HG03045 (cell line): ENCODE measurements around the gene ENOX2.
"Not testable (repeated sequence)": the region's sequence is repeated elsewhere in the genome, so short reads cannot be mapped to it uniquely, and the experiment has no call there.

ENCODE experiments used
- ATAC-seq: cut with Tn5 transposase; IDR thresholded peaks from one replicate; pipeline ENCODE4 v1.9.1; 2021; ENCODE audit warnings: mild to moderate bottlenecking, moderate library complexity; ENCODE audit not compliant: unreplicated experiment

Gene ENOX2

GRCh38 chrX:130902783-130903613, at the start of gene ENOX2:
ENOX2 (minus strand) TSS chrX:130903209; CDS start chrX:130703216, 199,993 bp downstream.
- peak; percentile 100 for ATAC-seq

DNA sequence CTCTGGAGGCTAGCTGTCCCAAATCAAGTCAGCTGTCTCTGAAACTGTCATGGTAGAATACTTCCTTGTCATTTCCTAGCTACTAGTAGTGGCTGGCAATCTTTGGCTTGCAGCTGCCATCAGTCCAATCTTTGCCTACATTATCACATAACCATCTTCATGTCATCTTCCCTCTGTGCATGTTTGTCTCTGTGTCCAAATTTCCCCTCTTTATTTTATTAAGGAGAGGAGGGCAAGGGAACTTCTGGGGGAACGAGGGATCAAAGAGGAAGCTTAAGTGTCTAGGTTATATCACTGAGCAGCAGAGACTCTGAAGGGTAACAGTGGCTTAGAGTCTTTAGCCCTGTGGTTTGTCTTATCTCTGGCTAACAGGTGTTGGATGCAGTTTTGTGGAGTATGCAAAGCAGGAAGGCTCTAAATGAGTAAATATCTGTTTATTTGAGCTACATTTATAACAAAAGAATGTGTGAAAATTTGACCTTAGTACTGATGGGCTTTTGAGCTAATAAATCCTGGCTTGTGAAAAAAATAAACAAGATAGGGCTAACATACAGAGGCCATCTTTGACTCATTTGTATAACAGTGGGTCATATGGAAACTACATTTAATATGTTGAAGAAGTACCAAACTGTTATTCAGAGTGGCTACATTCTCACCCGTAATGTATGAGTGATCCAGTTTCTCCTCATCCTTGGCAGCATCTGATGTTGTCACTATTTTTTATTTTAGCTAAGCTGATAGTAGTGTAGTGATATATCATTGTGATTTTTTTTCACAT, 49.4 kb upstream of the ENOX2 start:
- peak; percentile 90 for ATAC-seq

DNA sequence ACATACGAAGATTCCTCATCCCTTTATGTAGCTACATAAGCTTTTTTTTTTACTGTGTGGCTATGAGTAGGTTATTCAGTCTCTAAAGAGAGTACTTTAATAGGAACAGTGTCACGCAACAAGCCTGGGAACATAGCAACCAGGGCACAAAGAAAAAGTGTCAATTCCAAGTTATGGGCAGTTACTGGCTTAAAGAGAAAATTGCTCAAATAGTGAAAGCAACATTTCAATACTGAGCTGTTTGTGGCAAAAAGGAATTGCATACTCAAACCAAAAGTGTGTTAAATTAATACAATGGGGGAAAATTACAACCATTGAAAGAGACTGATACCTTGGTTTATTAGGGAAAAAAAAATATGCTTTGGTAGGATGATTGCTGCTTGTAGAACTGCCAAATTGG, 41.2 kb upstream of the ENOX2 start:
- ATAC-seq, result no peak

- ATAC-seq, result no peak
Observed at GRCh38 chrX:130937101-130937500, 34.1 kb upstream of the ENOX2 start.

- ATAC-seq, result no peak
Observed at GRCh38 chrX:130933358-130933757, 30.3 kb upstream of the ENOX2 start.

- not testable (repeated sequence) for ATAC-seq
Observed at GRCh38 chrX:130920405-130920804, 17.4 kb upstream of the ENOX2 start.

DNA sequence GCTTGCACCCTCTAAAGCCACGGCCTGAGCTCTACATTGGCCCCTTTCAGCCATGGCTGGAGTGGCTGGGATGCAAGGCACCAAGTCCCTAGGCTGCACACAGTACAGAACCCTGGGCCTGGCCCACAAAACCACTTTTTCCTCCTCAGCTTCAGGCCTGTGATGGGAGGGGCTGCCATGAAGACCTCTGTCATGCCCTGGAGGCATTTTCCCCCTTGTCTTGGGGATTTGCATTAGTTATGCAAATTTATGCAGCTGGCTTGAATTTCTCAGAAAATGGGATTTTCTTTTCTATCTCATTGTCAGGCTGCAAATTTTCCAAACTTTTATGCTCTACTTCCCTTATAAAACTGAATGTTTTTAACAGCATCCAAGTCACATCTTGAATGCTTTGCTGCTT, 16.7 kb upstream of the ENOX2 start:
- not testable (repeated sequence) for ATAC-seq

DNA sequence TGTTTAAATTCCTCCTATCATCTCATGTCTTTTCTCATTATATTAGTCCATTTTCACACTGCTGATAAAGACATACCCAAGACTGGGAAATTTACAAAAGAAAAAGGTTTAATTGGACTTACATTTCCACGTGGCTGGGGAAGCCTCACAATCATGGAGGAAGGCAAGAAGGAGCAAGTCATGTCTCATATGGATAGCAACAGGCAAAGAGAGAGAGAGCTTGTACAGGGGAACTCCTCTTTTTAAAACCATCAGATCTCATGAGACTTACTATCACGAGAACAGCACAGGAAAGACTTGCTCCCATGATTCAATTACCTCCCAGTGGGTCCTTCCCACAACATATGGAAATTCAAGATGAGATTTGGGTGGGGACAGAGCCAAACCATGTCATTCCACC, 15.5 kb upstream of the ENOX2 start:
- not testable (repeated sequence) for ATAC-seq

- no peak for ATAC-seq
Observed at GRCh38 chrX:130916636-130917422, 13.8 kb upstream of the ENOX2 start.

GRCh38 chrX:130915302-130915701, 12.3 kb upstream of the ENOX2 start:
- no peak for ATAC-seq

DNA sequence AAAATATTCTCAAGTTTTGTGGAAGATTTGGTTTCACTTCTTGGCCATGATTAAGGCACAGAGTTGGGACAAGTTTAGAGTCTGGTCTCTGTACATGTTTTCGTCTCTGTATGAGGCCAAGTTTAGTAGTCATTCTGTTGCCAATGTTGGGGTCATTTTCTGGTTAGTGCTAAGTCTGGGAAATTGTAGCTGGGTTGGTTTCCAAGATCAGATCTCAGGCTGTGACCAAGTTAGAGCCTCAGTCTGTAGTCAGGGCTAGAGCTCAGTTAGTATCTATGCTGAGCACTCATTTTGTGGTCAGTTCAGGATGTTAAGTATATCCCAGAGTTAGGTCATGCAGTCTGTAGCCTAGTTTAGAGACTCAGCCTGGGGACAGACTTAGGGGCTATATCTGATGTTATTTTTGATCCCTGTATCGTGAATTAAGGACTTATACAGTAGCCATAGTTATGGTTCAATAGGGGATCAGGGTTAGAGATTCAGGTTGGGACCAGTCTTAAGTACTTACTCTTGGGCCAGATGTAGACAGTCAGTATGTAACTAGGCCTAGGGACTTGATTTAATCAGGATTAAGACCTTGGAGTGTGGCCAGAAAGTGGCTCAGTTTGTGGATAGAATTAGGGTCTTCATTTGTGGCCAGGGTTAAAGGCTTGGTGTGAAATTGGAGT, 6.6 kb upstream of the ENOX2 start:
- ATAC-seq, result no peak

DNA sequence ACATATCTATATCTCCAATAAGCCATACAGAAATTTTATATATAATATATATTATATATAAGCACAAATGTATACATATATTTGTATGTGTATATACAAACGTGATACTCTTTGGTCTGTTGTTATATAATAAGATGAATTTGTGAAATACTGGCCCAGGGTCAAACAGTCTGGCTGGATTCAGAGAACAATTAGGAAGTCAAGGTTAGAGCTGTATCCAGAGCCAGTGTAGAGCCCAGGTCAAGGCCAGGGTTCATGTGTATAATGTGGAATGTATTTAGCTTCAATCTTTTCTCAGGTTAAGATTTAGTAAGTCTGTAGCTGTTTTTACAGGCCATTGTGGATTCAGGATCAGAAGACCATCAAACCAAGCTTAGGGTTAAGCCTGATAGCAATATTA, 3.8 kb upstream of the ENOX2 start:
- no peak for ATAC-seq

DNA sequence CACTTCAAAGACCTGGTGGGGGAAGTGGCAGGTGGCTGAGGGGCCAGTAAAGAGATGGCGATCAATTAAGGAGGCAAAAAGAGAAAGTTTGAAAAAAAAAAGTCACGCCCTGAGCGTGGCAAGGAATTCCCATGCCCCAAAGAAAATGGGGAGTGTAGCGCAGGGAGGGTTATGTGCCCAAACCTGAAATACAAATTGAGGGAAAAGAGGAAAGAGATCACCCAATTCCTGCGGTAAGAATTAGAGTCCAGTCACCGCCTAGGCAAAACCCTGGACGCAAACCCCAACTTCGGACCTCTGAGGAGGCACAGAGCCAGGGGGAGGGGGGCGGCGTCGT, 595 bp downstream of the ENOX2 start:
- ATAC-seq, result no peak

- ATAC-seq, result no peak
Observed at GRCh38 chrX:130896802-130897501, 6.1 kb downstream of the ENOX2 start.

GRCh38 chrX:130896026-130896425, 7.0 kb downstream of the ENOX2 start:
- ATAC-seq, result no peak

DNA sequence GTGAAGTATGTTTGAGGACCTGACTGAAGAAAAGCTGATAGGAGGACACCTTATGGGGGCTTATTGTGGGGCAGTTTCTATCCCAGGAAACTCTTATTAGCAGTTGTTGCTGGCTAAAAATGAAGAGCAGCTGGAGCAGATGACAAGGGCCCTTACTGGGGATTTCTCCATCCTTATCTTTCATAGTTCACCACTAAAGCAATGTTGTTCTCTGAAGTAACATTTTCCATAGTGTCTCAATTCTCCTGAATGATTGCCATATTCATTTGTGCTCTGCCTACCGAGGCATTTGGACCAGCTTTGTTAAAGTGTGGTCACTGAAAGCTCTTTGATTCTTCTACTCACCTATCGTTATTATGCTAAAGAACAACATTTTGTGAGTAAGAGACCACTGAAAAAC, 7.7 kb downstream of the ENOX2 start:
- ATAC-seq, result no peak

DNA sequence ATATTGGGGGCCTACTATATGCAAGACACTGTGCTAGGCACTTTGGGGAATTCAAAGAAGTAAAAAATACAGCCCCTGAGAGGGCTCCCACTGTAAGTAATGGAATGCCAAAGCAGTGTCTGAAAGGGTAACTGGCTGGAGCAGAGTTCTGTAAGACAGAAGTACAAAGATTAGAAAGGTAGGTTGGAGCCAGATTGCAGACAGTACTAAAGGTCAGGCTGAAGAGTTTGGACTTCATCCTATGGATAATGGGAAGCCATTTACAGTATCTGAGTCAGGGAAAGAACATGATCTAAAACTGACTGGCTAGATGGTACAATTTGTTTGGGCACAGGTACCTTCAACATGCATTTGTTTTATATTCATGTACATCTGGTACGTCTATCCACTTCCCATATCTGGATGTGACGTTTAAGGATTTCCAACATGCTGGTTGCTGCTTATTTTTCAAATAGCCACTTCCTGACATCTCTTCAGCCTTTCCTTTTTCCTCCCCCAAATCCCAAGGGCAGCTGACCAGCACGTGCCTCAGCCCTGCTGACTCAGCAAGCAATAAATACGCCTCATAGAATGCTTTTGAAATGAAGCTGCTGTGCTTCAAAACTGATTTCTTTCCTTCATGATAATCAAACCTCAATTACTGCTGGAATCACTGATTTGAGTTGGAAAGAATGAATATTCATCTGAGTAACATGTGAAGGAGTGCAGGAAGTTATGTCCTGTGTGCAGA, 9.5 kb downstream of the ENOX2 start:
- ATAC-seq, result no peak

DNA sequence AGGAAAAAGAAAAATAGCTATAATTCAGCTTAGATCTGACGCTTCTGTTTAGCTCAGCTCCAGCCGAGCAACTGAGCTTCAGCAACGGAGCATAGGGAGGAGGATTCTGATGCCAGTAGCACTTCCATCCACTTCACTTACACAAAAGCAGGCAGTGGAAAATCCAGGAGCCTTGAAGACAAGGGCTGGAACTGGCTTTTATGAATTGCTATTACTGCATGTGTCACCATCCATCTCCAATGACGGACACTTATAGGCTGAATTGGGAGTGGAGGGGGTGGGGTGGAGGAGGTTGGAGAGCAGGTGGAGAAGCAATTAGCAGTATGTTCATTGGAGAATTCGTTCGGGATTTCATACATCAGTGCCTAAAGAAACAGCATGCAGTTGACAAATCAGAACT, 15.6 kb downstream of the ENOX2 start:
- ATAC-seq, result no peak

DNA sequence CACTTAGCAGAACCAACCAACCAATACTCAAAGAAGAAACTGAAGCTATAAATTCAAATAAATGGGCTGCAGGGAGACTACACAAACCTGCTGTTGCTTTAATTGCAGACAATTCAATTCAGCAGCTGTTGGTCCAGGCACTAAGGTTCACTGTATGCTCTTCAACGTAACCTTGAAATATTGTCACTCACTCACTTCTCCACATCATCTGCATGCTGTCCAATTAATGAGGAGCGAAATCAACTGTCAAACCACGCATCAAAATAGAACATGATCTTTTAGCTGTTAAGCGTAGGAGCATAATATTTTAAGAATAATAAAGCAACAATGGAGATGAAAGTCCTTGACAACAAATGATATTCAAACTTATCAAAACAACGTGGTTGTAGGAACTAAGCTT, 17.0 kb downstream of the ENOX2 start:
- ATAC-seq, result no peak

DNA sequence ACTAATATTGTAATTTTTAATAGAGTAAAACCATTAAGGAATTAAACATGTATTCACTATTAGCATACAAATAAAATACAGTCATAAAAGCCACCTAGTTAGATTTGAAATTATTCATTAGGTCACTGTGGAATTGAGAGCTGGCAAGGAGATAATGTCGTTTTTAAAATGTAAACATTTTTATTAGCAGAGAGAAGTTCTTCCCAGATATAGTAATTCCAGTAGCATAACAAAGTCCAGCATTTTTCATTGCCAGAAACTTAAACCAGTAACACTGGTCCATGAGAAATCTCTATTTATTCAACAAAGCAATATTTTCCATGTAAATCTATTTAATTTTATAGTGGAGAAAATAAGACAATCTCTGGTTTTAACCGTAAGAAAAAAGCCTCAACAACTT, 17.5 kb downstream of the ENOX2 start:
- no peak for ATAC-seq
